Peyer's patch (tissue), 4 donors: Measurements from ENCODE around the gene MAOA.

Source experiments
- POLR2A ChIP-seq, 2 donors: fragments of 450-650 bp; IDR thresholded peaks; one replicate each; pipeline ENCODE4 v1.5.1; 2017; ENCODE audit warnings: antibody characterized with exemption in 2 of 2, mild to moderate bottlenecking in 2 of 2, moderate library complexity in 2 of 2
- TF ChIP-seq, protein P1 (sequence below), 6 experiments: fragments of 450-650 bp in 4 of 6; fragments of 200-600 bp in 2 of 6; sonication (generic) in 1 of 6; IDR thresholded peaks; one replicate each; pipeline ENCODE4 v1.5.1; 2017 to 2019; ENCODE audit warnings: antibody characterized with exemption in 6 of 6, mild to moderate bottlenecking in 3 of 6, moderate library complexity in 1 of 6

DNA sequence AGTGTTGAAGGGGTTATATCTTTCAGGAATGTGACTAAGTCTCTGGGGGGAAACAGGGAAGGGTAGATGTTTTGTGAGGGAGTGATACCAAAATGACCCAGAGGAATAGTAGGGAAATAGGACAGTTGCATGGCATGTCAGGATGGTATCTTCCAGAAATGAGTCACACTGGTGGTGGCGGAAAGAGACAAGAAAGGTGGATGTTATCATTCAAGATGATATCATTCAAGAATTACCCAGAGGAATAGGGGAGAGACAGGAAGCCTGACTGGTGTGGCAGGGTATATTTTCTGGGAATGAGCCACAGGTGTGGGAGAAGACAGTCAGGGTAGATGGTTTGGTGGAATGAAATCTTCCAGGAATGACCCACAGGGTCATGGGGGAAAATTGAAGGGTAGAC is 61.1 kb downstream of the MAOA start:
- TF ChIP-seq, protein P1, sequence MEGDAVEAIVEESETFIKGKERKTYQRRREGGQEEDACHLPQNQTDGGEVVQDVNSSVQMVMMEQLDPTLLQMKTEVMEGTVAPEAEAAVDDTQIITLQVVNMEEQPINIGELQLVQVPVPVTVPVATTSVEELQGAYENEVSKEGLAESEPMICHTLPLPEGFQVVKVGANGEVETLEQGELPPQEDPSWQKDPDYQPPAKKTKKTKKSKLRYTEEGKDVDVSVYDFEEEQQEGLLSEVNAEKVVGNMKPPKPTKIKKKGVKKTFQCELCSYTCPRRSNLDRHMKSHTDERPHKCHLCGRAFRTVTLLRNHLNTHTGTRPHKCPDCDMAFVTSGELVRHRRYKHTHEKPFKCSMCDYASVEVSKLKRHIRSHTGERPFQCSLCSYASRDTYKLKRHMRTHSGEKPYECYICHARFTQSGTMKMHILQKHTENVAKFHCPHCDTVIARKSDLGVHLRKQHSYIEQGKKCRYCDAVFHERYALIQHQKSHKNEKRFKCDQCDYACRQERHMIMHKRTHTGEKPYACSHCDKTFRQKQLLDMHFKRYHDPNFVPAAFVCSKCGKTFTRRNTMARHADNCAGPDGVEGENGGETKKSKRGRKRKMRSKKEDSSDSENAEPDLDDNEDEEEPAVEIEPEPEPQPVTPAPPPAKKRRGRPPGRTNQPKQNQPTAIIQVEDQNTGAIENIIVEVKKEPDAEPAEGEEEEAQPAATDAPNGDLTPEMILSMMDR (IDR thresholded peaks at IDR 0.05): no peak
- TF ChIP-seq POLR2A (IDR thresholded peaks at IDR 0.05): no peak
